ENCODE results near the gene CLECL1.

- TF ChIP-seq POLR2A (IDR thresholded peaks at IDR 0.05; ENCODE audit: low read depth, low read length) (no peak), GATA2 (IDR thresholded peaks at IDR 0.05; ENCODE audit: insufficient read depth, insufficient read length, low read depth, low read length) (no peak), EZH2 (IDR thresholded peaks at IDR 0.05; ENCODE audit: borderline replicate concordance, low read depth, low read length, severe bottlenecking) (no peak), POLR2AphosphoS5 (IDR thresholded peaks at IDR 0.05; ENCODE audit: insufficient read depth, low read depth, low read length) (no peak), JUN (IDR thresholded peaks at IDR 0.05; ENCODE audit: borderline replicate concordance, insufficient read depth, insufficient read length, low read depth) (no peak)
- TF ChIP-seq, protein P1, sequence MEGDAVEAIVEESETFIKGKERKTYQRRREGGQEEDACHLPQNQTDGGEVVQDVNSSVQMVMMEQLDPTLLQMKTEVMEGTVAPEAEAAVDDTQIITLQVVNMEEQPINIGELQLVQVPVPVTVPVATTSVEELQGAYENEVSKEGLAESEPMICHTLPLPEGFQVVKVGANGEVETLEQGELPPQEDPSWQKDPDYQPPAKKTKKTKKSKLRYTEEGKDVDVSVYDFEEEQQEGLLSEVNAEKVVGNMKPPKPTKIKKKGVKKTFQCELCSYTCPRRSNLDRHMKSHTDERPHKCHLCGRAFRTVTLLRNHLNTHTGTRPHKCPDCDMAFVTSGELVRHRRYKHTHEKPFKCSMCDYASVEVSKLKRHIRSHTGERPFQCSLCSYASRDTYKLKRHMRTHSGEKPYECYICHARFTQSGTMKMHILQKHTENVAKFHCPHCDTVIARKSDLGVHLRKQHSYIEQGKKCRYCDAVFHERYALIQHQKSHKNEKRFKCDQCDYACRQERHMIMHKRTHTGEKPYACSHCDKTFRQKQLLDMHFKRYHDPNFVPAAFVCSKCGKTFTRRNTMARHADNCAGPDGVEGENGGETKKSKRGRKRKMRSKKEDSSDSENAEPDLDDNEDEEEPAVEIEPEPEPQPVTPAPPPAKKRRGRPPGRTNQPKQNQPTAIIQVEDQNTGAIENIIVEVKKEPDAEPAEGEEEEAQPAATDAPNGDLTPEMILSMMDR (IDR thresholded peaks at IDR 0.05; ENCODE audit: extremely low read depth in 1 of 2, insufficient read depth in 1 of 2, low read depth in 1 of 2, low read length in 2 of 2) = no peak
- TF ChIP-seq, protein P2, sequence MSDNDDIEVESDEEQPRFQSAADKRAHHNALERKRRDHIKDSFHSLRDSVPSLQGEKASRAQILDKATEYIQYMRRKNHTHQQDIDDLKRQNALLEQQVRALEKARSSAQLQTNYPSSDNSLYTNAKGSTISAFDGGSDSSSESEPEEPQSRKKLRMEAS (IDR thresholded peaks at IDR 0.05; ENCODE audit: insufficient read depth, insufficient read length) = no peak
Observed at GRCh38 chr12:9754099-9754927, 21.4 kb upstream of the CLECL1 start.
